H1 (cell line): ENCODE results near the gene STOML1. TPM values are rescaled to one million over a fixed set of nuclear protein-coding genes. Genes with fewer than 3 reads are reported as not detected.

Source experiments
- GTF2F1 ChIP-seq: IDR thresholded peaks from 2 replicates; pipeline ENCODE4 v1.6.1; 2012; ENCODE audit warnings: low read depth, low read length, improper control_type of control experiment, borderline replicate concordance
- HDAC6 ChIP-seq: IDR thresholded peaks from one replicate; pipeline ENCODE4 v1.7.1; 2012; ENCODE audit warnings: low read depth, mild to moderate bottlenecking, inconsistent platforms, low read length, moderate library complexity
- NANOG ChIP-seq: IDR thresholded peaks from 2 replicates; pipeline ENCODE4 v1.6.1; 2011; ENCODE audit warnings: low read length, low read depth, mild to moderate bottlenecking, inconsistent platforms; ENCODE audit not compliant: insufficient read depth, poor library complexity, severe bottlenecking
- ZNF274 ChIP-seq: IDR thresholded peaks from 2 replicates; pipeline ENCODE4 v1.7.0; 2012; ENCODE audit warnings: low read length, borderline replicate concordance; ENCODE audit errors: extremely low read depth
- polyA plus RNA-seq, 7 experiments: library from polyadenylated mRNA; depleted of rRNA in 3 of 7; stranded (reverse) in 5 of 7; unstranded in 2 of 7; fragments of >200 nt in 5 of 7; fragments of 200-250 nt in 2 of 7; gene quantifications; 1 replicate in 5 of 7; 2 replicates in 1 of 7; 4 replicates in 1 of 7; pipeline versions ENCODE4 v1.2.1 to v1.2.3, GENCODE V29; 2011 to 2013; ENCODE audit warnings: missing spikeins in 2 of 7, mixed read lengths in 2 of 7
- total RNA-seq: library from RNA; stranded (reverse); fragmentation: NEBNext Ultra II Directional; extraction: Animal tissue kit (Norgen Biotek cat#: 25700); gene quantifications from 2 replicates; pipeline ENCODE4 v1.2.1, GENCODE V29; 2021
- TF ChIP-seq, protein P1 (sequence below): fragments of 300-600 bp; sonication (generic); IDR thresholded peaks from 2 replicates; pipeline ENCODE4 v1.7.1; 2012; ENCODE audit warnings: low read length, moderate library complexity, mild to moderate bottlenecking, inconsistent platforms; ENCODE audit not compliant: insufficient replicate concordance
- TF ChIP-seq, protein P2 (sequence below): IDR thresholded peaks from 2 replicates; pipeline ENCODE4 v1.6.1; 2012; ENCODE audit warnings: low read length, inconsistent platforms

STOML1 gene
- total and polyA plus RNA-seq, 2 of the 8 experiments (the other 6 are each of a cell fraction or from before 2014, with no cell fraction given) = 2.6 to 3.2 TPM

DNA sequence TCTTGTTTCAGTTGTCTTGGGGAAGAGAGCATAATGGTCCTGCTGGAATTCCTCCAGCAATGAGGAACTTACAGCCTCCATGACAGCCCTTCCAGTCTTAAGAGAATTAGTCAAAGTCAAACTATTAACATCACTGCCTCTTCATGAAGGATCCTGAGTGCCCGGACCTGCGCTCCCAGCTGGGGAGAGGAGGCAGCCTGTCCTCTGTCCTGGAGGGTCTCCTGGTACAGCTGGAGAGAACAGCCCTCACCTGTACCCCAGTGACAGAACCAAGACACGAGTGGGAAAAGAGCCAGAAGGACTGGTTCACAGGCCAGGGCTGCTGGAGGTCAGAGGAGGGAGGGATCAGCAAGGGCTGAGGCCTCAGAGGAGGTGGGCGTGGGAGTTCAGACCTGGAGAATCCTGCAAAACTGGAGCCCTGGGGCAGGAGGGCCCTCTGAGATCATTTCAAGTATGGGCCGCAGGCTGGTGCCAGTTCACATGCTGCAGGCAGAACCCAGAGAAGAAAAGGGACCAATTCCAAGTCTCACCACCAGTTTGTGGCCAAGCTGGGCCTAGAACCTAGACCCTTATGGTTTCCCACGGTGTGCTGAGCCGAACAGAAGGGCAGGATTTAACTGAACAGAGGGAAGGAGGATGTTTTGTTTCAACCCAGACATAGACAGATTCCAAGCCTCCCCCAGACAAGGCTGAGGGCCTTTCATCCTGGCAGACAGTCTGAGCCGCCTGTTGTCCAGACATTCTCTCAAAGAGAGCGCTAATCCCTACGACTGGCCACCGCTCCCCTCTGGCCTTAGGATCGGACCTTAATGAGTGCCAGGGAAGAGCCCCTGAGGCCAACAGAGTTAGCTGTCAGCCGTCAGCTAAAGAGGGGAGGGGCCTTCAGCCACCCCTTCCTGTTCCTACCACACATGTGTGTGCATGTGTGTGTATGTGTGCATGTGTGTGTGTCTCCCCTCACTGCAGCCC lies 47.6 kb downstream of the STOML1 start (continued):
- TF ChIP-seq, protein P1, sequence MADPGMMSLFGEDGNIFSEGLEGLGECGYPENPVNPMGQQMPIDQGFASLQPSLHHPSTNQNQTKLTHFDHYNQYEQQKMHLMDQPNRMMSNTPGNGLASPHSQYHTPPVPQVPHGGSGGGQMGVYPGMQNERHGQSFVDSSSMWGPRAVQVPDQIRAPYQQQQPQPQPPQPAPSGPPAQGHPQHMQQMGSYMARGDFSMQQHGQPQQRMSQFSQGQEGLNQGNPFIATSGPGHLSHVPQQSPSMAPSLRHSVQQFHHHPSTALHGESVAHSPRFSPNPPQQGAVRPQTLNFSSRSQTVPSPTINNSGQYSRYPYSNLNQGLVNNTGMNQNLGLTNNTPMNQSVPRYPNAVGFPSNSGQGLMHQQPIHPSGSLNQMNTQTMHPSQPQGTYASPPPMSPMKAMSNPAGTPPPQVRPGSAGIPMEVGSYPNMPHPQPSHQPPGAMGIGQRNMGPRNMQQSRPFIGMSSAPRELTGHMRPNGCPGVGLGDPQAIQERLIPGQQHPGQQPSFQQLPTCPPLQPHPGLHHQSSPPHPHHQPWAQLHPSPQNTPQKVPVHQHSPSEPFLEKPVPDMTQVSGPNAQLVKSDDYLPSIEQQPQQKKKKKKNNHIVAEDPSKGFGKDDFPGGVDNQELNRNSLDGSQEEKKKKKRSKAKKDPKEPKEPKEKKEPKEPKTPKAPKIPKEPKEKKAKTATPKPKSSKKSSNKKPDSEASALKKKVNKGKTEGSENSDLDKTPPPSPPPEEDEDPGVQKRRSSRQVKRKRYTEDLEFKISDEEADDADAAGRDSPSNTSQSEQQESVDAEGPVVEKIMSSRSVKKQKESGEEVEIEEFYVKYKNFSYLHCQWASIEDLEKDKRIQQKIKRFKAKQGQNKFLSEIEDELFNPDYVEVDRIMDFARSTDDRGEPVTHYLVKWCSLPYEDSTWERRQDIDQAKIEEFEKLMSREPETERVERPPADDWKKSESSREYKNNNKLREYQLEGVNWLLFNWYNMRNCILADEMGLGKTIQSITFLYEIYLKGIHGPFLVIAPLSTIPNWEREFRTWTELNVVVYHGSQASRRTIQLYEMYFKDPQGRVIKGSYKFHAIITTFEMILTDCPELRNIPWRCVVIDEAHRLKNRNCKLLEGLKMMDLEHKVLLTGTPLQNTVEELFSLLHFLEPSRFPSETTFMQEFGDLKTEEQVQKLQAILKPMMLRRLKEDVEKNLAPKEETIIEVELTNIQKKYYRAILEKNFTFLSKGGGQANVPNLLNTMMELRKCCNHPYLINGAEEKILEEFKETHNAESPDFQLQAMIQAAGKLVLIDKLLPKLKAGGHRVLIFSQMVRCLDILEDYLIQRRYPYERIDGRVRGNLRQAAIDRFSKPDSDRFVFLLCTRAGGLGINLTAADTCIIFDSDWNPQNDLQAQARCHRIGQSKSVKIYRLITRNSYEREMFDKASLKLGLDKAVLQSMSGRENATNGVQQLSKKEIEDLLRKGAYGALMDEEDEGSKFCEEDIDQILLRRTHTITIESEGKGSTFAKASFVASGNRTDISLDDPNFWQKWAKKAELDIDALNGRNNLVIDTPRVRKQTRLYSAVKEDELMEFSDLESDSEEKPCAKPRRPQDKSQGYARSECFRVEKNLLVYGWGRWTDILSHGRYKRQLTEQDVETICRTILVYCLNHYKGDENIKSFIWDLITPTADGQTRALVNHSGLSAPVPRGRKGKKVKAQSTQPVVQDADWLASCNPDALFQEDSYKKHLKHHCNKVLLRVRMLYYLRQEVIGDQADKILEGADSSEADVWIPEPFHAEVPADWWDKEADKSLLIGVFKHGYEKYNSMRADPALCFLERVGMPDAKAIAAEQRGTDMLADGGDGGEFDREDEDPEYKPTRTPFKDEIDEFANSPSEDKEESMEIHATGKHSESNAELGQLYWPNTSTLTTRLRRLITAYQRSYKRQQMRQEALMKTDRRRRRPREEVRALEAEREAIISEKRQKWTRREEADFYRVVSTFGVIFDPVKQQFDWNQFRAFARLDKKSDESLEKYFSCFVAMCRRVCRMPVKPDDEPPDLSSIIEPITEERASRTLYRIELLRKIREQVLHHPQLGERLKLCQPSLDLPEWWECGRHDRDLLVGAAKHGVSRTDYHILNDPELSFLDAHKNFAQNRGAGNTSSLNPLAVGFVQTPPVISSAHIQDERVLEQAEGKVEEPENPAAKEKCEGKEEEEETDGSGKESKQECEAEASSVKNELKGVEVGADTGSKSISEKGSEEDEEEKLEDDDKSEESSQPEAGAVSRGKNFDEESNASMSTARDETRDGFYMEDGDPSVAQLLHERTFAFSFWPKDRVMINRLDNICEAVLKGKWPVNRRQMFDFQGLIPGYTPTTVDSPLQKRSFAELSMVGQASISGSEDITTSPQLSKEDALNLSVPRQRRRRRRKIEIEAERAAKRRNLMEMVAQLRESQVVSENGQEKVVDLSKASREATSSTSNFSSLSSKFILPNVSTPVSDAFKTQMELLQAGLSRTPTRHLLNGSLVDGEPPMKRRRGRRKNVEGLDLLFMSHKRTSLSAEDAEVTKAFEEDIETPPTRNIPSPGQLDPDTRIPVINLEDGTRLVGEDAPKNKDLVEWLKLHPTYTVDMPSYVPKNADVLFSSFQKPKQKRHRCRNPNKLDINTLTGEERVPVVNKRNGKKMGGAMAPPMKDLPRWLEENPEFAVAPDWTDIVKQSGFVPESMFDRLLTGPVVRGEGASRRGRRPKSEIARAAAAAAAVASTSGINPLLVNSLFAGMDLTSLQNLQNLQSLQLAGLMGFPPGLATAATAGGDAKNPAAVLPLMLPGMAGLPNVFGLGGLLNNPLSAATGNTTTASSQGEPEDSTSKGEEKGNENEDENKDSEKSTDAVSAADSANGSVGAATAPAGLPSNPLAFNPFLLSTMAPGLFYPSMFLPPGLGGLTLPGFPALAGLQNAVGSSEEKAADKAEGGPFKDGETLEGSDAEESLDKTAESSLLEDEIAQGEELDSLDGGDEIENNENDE = no peak
- TF ChIP-seq, protein P2, sequence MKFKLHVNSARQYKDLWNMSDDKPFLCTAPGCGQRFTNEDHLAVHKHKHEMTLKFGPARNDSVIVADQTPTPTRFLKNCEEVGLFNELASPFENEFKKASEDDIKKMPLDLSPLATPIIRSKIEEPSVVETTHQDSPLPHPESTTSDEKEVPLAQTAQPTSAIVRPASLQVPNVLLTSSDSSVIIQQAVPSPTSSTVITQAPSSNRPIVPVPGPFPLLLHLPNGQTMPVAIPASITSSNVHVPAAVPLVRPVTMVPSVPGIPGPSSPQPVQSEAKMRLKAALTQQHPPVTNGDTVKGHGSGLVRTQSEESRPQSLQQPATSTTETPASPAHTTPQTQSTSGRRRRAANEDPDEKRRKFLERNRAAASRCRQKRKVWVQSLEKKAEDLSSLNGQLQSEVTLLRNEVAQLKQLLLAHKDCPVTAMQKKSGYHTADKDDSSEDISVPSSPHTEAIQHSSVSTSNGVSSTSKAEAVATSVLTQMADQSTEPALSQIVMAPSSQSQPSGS = no peak
- TF ChIP-seq HDAC6 = no peak
- TF ChIP-seq NANOG = no peak
- TF ChIP-seq ZNF274 = no peak
- TF ChIP-seq GTF2F1 = no peak
